Trophoblast cell (in vitro differentiated cells and primary cell): ENCODE measurements around the gene MMP15.
"Not testable (repeated sequence)": the region's sequence is repeated elsewhere in the genome, so short reads cannot be mapped to it uniquely, and the experiment has no call there.

Experiments
- DNase-seq, 2 donors: peaks; one replicate each; pipeline ENCODE4 v3.0.0-alpha.2; 2016
- H2AFZ ChIP-seq: 2 replicates; pipeline ENCODE4 v1.6.1; 2013; ENCODE audit warnings: low read length, moderate library complexity, mild to moderate bottlenecking; ENCODE audit not compliant: insufficient read depth, poor library complexity
- H2AK5ac ChIP-seq: 2 replicates; pipeline ENCODE4 v1.6.1; 2013; ENCODE audit warnings: mild to moderate bottlenecking, low read length
- H2BK120ac ChIP-seq: 2 replicates; pipeline ENCODE4 v1.6.1; 2013; ENCODE audit warnings: low read length, mild to moderate bottlenecking, moderate library complexity; ENCODE audit not compliant: insufficient read depth, poor library complexity
- H2BK12ac ChIP-seq: 2 replicates; pipeline ENCODE4 v1.6.1; 2013; ENCODE audit warnings: mild to moderate bottlenecking, low read length, moderate library complexity
- H2BK5ac ChIP-seq: 2 replicates; pipeline ENCODE4 v1.6.1; 2013; ENCODE audit warnings: low read length, low read depth, moderate library complexity, mild to moderate bottlenecking; ENCODE audit not compliant: poor library complexity
- H3K14ac ChIP-seq: 2 replicates; pipeline ENCODE4 v1.6.1; 2013; ENCODE audit warnings: mild to moderate bottlenecking, low read length
- H3K18ac ChIP-seq: 2 replicates; pipeline ENCODE4 v1.6.1; 2013; ENCODE audit warnings: mild to moderate bottlenecking, low read length
- H3K23ac ChIP-seq: 2 replicates; pipeline ENCODE4 v1.6.1; 2013; ENCODE audit warnings: low read length
- H3K27ac ChIP-seq: 2 replicates; pipeline ENCODE4 v1.5.1; 2013; ENCODE audit warnings: low read depth, mild to moderate bottlenecking, inconsistent platforms, low read length, moderate library complexity
- H3K27me3 ChIP-seq: 2 replicates; pipeline ENCODE4 v1.6.1; 2013; ENCODE audit warnings: inconsistent platforms, mild to moderate bottlenecking, low read length, moderate library complexity; ENCODE audit not compliant: insufficient read depth
- H3K36me3 ChIP-seq, 2 experiments: 1 replicate in 1 of 2; 2 replicates in 1 of 2; pipeline ENCODE4 v1.6.1; 2013; ENCODE audit warnings: low read length in 2 of 2, mild to moderate bottlenecking in 2 of 2, moderate library complexity in 1 of 2; ENCODE audit not compliant: insufficient read depth in 2 of 2, control insufficient read depth in 1 of 2
- H3K4ac ChIP-seq: 2 replicates; pipeline ENCODE4 v1.6.1; 2013; ENCODE audit warnings: low read depth, mild to moderate bottlenecking, low read length, moderate library complexity
- H3K4me1 ChIP-seq, 2 experiments: 1 replicate in 1 of 2; 2 replicates in 1 of 2; pipeline ENCODE4 v1.6.1; 2013; ENCODE audit warnings: low read length in 2 of 2, mild to moderate bottlenecking in 2 of 2, moderate library complexity in 1 of 2; ENCODE audit not compliant: insufficient read depth in 2 of 2, control insufficient read depth in 1 of 2
- H3K4me2 ChIP-seq: 2 replicates; pipeline ENCODE4 v1.6.1; 2013; ENCODE audit warnings: inconsistent platforms, mild to moderate bottlenecking, low read length, moderate library complexity
- H3K4me3 ChIP-seq: 2 replicates; pipeline ENCODE4 v1.5.1; 2013; ENCODE audit warnings: mild to moderate bottlenecking, low read depth, low read length, inconsistent platforms
- H3K79me1 ChIP-seq: one replicate; pipeline ENCODE4 v1.6.1; 2013; ENCODE audit warnings: low read length
- H3K79me2 ChIP-seq: 2 replicates; pipeline ENCODE4 v1.6.1; 2013; ENCODE audit warnings: low read length, mild to moderate bottlenecking; ENCODE audit not compliant: control insufficient read depth, insufficient read depth, poor library complexity
- H3K9ac ChIP-seq: 2 replicates; pipeline ENCODE4 v1.6.1; 2013; ENCODE audit warnings: mild to moderate bottlenecking, low read length
- H3K9me3 ChIP-seq: 2 replicates; pipeline ENCODE4 v1.6.1; 2013; ENCODE audit warnings: low read depth, mild to moderate bottlenecking, control low read depth, inconsistent platforms, low read length; ENCODE audit not compliant: insufficient read depth
- H4K12ac ChIP-seq: 2 replicates; pipeline ENCODE4 v1.6.1; 2013; ENCODE audit warnings: low read depth, mild to moderate bottlenecking, low read length, moderate library complexity
- H4K8ac ChIP-seq: 2 replicates; pipeline ENCODE4 v1.6.1; 2013; ENCODE audit warnings: low read depth, mild to moderate bottlenecking, low read length, moderate library complexity
- H4K91ac ChIP-seq: one replicate; pipeline ENCODE4 v1.6.1; 2013; ENCODE audit warnings: low read depth, mild to moderate bottlenecking, low read length, moderate library complexity
- WGBS: extraction: QIAGEN DNeasy Blood & Tissue Kit; methylation state at CpG from one replicate; pipeline ENCODE4 v1.1.7; 2013; ENCODE audit warnings: missing lambda C conversion rate; ENCODE audit not compliant: insufficient read length, insufficient coverage; ENCODE audit errors: extremely low coverage; 5-methylcytosine and 5-hydroxymethylcytosine counted together

Gene MMP15

GRCh38 chr16:58072134-58072533, 46.6 kb downstream of the MMP15 start:
- not testable (repeated sequence) for H4K12ac ChIP-seq, H3K79me1 ChIP-seq, H4K91ac ChIP-seq, H3K4ac ChIP-seq, H3K79me2 ChIP-seq, H3K9me3 ChIP-seq, H3K4me2 ChIP-seq, H3K23ac ChIP-seq, H2AK5ac ChIP-seq, H3K27ac ChIP-seq, DNase-seq, H3K27me3 ChIP-seq, H3K14ac ChIP-seq, H3K9ac ChIP-seq, H2BK5ac ChIP-seq, H2BK12ac ChIP-seq, H4K8ac ChIP-seq, H3K36me3 ChIP-seq, H3K4me1 ChIP-seq, H2BK120ac ChIP-seq, H3K18ac ChIP-seq, H2AFZ ChIP-seq, H3K4me3 ChIP-seq
- WGBS = no CpG with 5 or more reads among the region's 5 CpGs

GRCh38 chr16:58073086-58073485, 47.5 kb downstream of the MMP15 start:
- not testable (repeated sequence) for H2BK5ac ChIP-seq

GRCh38 chr16:58074657-58075056, 49.1 kb downstream of the MMP15 start:
- Histone ChIP-seq H3K79me2 (no peaks in the 10 kb centered on the region), H2AK5ac (no peak overlapping the region), H2BK5ac (no peak overlapping the region), H2BK12ac (no peak overlapping the region), H3K14ac (no peak overlapping the region), H3K27ac (no peak overlapping the region), H3K36me3 (no peaks in the 10 kb centered on the region), H3K79me1 (no peaks in the 10 kb centered on the region), H2AFZ (no peak overlapping the region), H4K12ac (no peak overlapping the region), H3K9me3 (no peaks in the 10 kb centered on the region), H3K4me2 (no peak overlapping the region), H3K4me1 (no peaks in the 10 kb centered on the region), H3K27me3 (no peaks in the 10 kb centered on the region), H3K18ac (no peak overlapping the region), H4K91ac (no peak overlapping the region), H3K4ac (no peak overlapping the region), H3K9ac (no peak overlapping the region), H3K4me3 (no peak overlapping the region), H2BK120ac (no peak overlapping the region), H3K23ac (no peak overlapping the region), H4K8ac (no peak overlapping the region)
- DNase-seq = no peak
- no CpG with 5 or more reads among the region's 4 CpGs for WGBS

More at GRCh38 chr16:58073086-58073485, 47.5 kb downstream of the MMP15 start:
- H3K4me3 ChIP-seq, H3K4ac ChIP-seq, H3K9ac ChIP-seq, H3K9me3 ChIP-seq, H3K23ac ChIP-seq, H2BK120ac ChIP-seq, H3K18ac ChIP-seq, H2AK5ac ChIP-seq, H3K4me1 ChIP-seq, H3K14ac ChIP-seq, H2AFZ ChIP-seq, H4K12ac ChIP-seq, H4K91ac ChIP-seq, H3K4me2 ChIP-seq, H2BK12ac ChIP-seq, DNase-seq, H3K79me2 ChIP-seq, H3K27ac ChIP-seq, H3K36me3 ChIP-seq, H3K79me1 ChIP-seq, H3K27me3 ChIP-seq, H4K8ac ChIP-seq: not testable (repeated sequence)
- WGBS = no CpG with 5 or more reads among the region's 2 CpGs

GRCh38 chr16:58076514-58076913, 51.0 kb downstream of the MMP15 start:
- H3K9me3 ChIP-seq = no peaks in the 10 kb centered on the region
- no peaks in the 10 kb centered on the region for H3K4me1 ChIP-seq
- no peak overlapping the region for H3K9ac ChIP-seq
- no peak overlapping the region for H3K23ac ChIP-seq
- no peak overlapping the region for H2BK120ac ChIP-seq
- H4K91ac ChIP-seq = no peak overlapping the region
- no peaks in the 10 kb centered on the region for H3K27me3 ChIP-seq
- H3K79me2 ChIP-seq = no peaks in the 10 kb centered on the region
- no peak for DNase-seq
- no peak overlapping the region for H3K4ac ChIP-seq
- H3K36me3 ChIP-seq = no peaks in the 10 kb centered on the region
- H3K27ac ChIP-seq = no peak overlapping the region
- H4K8ac ChIP-seq = no peak overlapping the region
- no peak overlapping the region for H4K12ac ChIP-seq
- no peak overlapping the region for H3K4me3 ChIP-seq
- no peak overlapping the region for H3K18ac ChIP-seq
- H2AFZ ChIP-seq = no peak overlapping the region
- no peaks in the 10 kb centered on the region for H3K79me1 ChIP-seq
- H2BK12ac ChIP-seq = no peak overlapping the region
- H3K14ac ChIP-seq = no peak overlapping the region
- H2AK5ac ChIP-seq = no peak overlapping the region
- H3K4me2 ChIP-seq = no peak overlapping the region
- no peak overlapping the region for H2BK5ac ChIP-seq
- WGBS = no CpG with 5 or more reads among the region's 1 CpG
